ENCODE measurements around the gene ALX4.

DNA sequence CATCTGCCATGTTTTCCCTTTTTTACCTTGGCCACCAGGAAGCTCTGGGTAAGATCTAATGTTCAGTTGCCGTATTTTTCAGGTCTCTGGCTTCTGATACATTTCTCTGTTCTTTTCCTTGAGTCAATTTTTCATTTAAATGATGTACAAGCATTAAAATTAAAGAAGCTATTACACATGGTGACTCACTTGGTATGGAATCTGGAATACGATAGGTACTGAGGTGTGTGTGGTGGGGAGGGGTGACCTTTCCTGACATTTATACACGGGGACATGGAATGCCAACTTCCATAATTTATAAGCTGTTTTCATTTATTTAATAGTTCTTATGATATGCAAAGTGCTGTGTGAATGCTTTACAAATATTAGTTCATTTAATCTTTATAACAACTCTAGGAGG is 47.8 kb upstream of the ALX4 start:
- TF ChIP-seq, protein P1, sequence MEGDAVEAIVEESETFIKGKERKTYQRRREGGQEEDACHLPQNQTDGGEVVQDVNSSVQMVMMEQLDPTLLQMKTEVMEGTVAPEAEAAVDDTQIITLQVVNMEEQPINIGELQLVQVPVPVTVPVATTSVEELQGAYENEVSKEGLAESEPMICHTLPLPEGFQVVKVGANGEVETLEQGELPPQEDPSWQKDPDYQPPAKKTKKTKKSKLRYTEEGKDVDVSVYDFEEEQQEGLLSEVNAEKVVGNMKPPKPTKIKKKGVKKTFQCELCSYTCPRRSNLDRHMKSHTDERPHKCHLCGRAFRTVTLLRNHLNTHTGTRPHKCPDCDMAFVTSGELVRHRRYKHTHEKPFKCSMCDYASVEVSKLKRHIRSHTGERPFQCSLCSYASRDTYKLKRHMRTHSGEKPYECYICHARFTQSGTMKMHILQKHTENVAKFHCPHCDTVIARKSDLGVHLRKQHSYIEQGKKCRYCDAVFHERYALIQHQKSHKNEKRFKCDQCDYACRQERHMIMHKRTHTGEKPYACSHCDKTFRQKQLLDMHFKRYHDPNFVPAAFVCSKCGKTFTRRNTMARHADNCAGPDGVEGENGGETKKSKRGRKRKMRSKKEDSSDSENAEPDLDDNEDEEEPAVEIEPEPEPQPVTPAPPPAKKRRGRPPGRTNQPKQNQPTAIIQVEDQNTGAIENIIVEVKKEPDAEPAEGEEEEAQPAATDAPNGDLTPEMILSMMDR (IDR thresholded peaks at IDR 0.05), result no peak
- no peak for TF ChIP-seq POLR2A (IDR thresholded peaks at IDR 0.05)

All from testis (tissue), 2 donors.